HUDEP-2 (cell line): ENCODE data around the gene DCDC1.

Experiments
- DNase-seq, 76 experiments: peaks; one replicate each; lab custom pipeline; 2025; ENCODE audit not compliant: unreplicated experiment in 76 of 76; lab: John Stamatoyannopoulos, UW

The DCDC1 gene

DNA sequence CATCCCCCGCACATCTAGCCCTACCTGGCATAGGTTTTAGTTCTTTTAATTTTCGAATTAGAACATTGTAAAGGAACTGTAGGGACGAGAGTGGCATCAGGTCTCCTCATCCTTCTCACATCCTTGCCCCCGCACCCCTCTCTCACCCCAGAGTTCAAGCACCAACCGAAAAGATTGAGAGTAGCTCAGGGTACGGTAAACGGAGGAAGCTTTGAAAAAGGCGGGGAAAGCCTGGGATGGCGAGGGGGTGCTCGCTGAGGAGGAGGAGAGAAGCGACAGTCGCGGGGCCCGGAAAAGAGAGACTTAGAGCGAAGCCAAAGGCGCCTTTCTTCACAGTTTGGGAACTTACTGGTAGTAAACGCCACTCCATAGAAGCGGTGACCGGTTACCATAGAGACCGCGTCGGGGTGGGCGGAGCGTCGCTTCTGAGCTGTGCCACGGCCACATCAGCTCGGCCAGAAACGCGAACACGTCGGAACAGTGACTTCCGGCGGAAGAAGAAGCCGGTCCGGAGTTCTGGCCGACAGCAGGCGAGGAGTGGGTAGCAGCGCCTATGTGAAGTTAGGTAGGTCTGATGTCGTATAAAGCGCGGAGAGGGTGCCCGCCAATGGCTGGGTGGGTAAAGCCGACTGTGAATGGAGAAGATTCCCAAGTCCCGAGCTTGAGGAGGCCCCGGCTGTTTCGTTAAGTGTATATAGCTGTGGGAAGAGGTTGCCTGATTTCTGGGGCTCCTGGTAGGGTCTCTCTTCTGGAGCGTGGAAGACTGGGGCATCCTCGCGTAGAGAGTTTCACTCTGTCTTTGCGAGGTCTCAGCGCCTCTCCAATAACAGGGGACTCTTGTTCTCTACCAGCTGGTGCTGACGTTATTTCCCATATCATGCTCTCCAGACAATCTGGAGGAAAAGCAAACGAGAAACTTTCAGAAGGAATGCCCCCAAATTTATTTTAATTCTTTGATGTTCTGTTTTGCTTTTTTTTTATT, at the start of gene DCDC1, which contains the start of gene DNAJC24:
Gene DCDC1 (minus strand): TSS at position 392 of the 982 bp plus-strand sequence. CDS start 41,459 bp downstream, outside the sequence.
Gene DNAJC24 (plus strand): TSS at position 513 of the 982 bp plus-strand sequence. CDS start 889 bp downstream, outside the sequence.
- peak in 75 of 76 experiments; percentile 27 to 91 (median 82) for DNase-seq

DNA sequence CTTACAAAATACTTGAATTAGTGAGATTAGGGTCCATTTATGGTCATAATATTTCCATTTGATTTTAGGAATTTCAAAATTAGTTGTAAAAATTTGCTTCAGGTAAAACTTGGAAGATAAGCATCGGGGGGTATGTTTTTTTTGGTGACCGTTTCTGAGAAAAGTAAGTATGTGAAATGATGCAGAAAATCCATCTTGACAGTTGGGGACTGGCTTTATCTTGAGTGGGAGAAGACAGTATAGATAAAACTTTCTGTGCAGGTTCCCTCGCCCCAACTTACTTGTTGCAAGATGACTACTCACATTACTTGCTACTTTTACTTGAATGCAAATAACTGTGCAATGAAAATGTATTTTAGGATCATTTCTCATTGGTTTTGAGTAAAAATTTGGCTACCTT, 49.6 kb upstream of the DCDC1 start:
- peak in 4 of 76 experiments; percentile 5 to 48 (median 11) for DNase-seq

- no peak for DNase-seq
Observed at GRCh38 chr11:31417816-31418215, 48.3 kb upstream of the DCDC1 start.

- no peak for DNase-seq
Observed at GRCh38 chr11:31417357-31417756, 47.8 kb upstream of the DCDC1 start.

GRCh38 chr11:31415435-31415834, 45.9 kb upstream of the DCDC1 start:
- peak in 2 of 76 experiments; percentile 10 to 45 for DNase-seq

DNA sequence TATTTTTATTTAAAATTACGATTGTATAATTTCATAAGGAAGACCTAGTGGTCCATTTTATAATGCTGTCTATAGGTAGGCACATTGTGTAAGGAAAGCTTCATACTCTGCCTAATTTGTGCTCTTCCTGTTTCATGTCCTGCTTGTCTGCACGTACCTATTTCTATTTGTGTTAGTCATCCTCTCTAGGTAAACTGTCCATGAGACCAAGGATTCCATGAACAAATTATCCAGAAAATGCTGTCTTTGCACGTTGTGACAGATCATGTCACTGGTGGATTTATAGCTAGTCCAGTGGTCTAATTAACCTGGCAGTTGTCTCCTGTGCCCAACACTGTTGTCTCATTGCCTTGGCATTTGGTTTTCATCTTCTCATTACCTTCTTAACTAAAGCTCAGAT, 44.8 kb upstream of the DCDC1 start:
- DNase-seq: no peak

DNA sequence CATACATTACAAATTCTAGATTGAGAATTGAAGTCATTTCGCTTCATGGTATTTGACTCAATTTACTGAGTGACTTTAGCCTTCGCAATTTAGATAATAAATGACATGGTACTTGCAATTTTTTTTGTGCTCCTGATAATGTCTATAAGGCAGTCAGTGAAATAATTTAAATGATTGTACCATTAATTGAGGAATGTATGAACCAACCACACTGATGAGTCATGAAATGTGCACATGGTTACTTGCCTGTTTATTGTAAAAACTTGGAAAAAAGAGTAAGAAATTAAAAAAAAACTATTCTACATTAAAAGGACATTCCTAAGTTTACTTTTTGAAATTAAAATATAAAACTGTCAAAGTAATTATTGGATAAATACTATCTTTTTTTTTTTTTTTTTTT, 43.4 kb upstream of the DCDC1 start:
- DNase-seq: no peak

GRCh38 chr11:31408201-31408600, 38.7 kb upstream of the DCDC1 start:
- no peak for DNase-seq

- DNase-seq: no peak
Observed at GRCh38 chr11:31404614-31405013, 35.1 kb upstream of the DCDC1 start.

- DNase-seq: peak in 11 of 76 experiments; percentile 1 to 26 (median 7)
Observed at GRCh38 chr11:31397239-31397834, 27.8 kb upstream of the DCDC1 start.

DNA sequence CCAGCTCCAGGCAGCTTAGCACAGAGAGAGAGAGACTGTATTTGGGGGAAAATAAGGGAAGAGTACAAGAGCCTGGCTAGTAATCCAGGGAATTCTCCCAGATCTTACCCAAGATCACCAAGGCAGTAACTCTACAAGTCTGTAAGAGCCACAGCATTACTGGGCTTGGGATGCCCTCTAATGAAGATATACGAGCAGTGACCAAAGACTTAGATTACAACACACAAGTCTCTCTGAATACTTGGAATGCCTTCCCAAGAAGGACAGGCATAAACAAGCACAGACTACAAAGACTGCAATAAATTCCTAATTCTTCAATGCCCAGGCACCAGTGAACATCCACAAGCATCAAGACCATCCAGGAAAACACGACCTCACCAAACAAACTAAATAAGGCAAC, 17.8 kb upstream of the DCDC1 start:
- no peak for DNase-seq

GRCh38 chr11:31383116-31383515, 13.6 kb upstream of the DCDC1 start:
- no peak for DNase-seq

- no peak for DNase-seq
Observed at GRCh38 chr11:31375879-31376278, 6.3 kb upstream of the DCDC1 start.

DNA sequence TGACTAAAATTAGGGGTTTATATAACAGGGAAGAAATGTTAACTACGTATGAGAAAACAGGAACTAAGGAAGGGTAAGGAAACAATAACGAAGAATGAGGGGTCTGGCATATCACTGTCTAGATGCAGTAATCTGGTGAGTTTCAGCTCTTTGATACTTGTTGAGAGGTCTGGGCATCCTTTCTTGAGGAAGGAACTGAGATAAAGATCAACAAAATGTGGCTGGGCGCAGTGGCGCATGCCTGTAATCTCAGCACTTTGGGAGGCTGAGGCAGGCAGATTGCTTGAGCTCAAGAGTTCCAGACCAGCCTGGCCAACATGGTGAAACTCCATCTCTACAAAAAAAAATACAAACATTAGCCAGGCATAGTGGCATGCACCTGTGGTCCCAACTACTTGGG, 2.7 kb downstream of the DCDC1 start:
- DNase-seq: no peak

DNA sequence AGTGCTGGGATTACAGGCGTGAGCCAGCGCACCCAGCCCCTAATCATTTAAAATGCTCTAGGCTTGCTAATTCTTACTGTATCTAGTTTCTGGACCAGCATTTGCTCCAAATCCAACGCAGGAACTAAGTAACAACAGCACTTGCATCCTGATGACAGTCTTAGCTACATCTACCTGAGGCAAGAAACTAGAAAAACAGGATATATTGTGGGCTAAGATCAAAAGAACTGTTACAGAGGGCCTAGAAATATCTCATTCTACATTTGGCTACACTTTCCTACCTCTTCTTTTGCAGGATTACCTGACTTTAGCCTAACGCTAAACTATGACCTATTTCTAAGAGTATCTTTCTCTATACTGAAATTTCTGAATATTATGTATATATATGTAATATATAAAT, 7.8 kb downstream of the DCDC1 start:
- no peak for DNase-seq

- DNase-seq: no peak
Observed at GRCh38 chr11:31355817-31356216, 13.7 kb downstream of the DCDC1 start.

- DNase-seq: no peak
Observed at GRCh38 chr11:31355131-31355530, 14.4 kb downstream of the DCDC1 start.

GRCh38 chr11:31351168-31351567, 18.4 kb downstream of the DCDC1 start:
- no peak for DNase-seq

DNA sequence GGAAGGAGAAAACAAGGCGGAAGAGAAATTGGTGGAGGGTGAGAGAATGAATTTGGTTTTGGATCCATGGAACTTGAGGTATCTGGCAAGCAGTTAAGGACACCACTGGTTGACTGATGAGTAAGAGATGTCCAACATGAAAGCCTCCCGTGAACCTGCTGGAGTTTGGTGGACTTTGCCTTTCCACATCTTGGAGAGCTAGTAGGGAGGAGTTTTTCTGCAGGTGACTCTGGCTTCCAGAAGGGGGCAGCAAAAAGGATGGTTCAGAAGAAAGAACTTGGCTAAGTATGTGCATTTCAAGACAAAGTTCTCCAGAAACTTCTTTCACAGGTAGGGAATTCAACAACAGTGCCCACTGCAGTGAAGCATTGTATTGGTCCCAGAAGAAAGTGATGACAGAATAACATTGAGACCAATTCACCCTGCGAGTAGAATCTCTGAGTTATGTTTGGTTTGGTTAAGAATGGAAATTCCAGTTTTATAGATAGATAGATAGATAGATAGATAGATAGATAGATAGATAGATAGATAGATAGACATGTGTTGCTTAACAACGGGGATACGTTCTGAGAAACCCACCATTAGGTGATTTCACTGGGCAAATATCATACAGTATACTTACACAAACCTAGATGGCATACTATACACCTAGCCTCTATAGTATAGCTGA, 28.5 kb downstream of the DCDC1 start:
- peak in 24 of 76 experiments; percentile 0 to 34 (median 9) for DNase-seq

DNA sequence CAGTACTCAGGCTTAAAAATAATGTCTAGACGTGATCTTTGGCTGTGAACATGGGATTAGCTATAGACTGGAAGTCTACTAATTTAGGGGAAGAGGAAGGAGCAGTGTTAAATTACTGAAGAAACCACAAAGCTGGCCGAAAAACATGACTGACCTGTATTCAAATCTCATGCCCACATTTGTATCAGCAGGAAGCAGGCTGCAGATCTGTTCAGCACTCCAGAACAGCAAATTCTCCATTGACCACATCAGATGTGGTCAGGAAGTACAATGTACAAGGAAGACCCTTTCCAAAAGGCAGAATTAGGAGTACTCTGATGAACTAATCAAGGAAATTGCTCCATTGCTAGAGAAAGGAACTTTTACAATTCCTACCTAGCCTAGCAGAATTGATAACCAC, 31.7 kb downstream of the DCDC1 start:
- no peak for DNase-seq

- no peak for DNase-seq
Observed at GRCh38 chr11:31328697-31329096, 40.8 kb downstream of the DCDC1 start.
